Skeletal muscle tissue (tissue), 4 donors: ENCODE measurements around the gene NKX2-1. TPM values are rescaled to one million over a fixed set of nuclear protein-coding genes. Genes with fewer than 3 reads are reported as not detected.
A peak's percentile ranks its signal among the peaks of the same experiment; 100 is the strongest.
"Not testable (repeated sequence)": the region's sequence is repeated elsewhere in the genome, so short reads cannot be mapped to it uniquely, and the experiment has no call there.

Source experiments
- H3K27ac ChIP-seq: one replicate; pipeline ENCODE4 v1.7.0; 2013; ENCODE audit warnings: mild to moderate bottlenecking, low read depth, low read length, inconsistent platforms
- H3K27me3 ChIP-seq, 3 donors: one replicate each; pipeline ENCODE4 v1.7.0; 2013; ENCODE audit warnings: low read length in 3 of 3; ENCODE audit not compliant: control insufficient read depth in 3 of 3, insufficient read depth in 3 of 3
- H3K36me3 ChIP-seq, 3 donors: one replicate each; pipeline ENCODE4 v1.7.0; 2013; ENCODE audit warnings: low read length in 3 of 3; ENCODE audit not compliant: control insufficient read depth in 3 of 3, insufficient read depth in 3 of 3
- H3K4me1 ChIP-seq, 3 donors: one replicate each; pipeline ENCODE4 v1.7.0; 2013; ENCODE audit warnings: low read length in 3 of 3, mild to moderate bottlenecking in 3 of 3; ENCODE audit not compliant: control insufficient read depth in 3 of 3, insufficient read depth in 3 of 3
- H3K4me3 ChIP-seq, 3 donors: one replicate each; pipeline ENCODE4 v1.7.0; 2013; ENCODE audit warnings: low read length in 3 of 3
- H3K9ac ChIP-seq, 3 donors: one replicate each; pipeline ENCODE4 v1.7.0; 2013; ENCODE audit warnings: low read length in 3 of 3, mild to moderate bottlenecking in 3 of 3, moderate library complexity in 2 of 3, low read depth in 1 of 3
- H3K9me3 ChIP-seq, 3 donors: one replicate each; pipeline ENCODE4 v1.7.0; 2013; ENCODE audit warnings: low read length in 3 of 3; ENCODE audit not compliant: control insufficient read depth in 3 of 3
- total RNA-seq: library from RNA; depleted of rRNA; stranded (reverse); fragments of >200 nt; gene quantifications from one replicate; pipeline ENCODE4 v1.2.3, GENCODE V29; 2014
- donor health status: Osteomylitis.

The NKX2-1 gene
- not detected for total RNA-seq

DNA sequence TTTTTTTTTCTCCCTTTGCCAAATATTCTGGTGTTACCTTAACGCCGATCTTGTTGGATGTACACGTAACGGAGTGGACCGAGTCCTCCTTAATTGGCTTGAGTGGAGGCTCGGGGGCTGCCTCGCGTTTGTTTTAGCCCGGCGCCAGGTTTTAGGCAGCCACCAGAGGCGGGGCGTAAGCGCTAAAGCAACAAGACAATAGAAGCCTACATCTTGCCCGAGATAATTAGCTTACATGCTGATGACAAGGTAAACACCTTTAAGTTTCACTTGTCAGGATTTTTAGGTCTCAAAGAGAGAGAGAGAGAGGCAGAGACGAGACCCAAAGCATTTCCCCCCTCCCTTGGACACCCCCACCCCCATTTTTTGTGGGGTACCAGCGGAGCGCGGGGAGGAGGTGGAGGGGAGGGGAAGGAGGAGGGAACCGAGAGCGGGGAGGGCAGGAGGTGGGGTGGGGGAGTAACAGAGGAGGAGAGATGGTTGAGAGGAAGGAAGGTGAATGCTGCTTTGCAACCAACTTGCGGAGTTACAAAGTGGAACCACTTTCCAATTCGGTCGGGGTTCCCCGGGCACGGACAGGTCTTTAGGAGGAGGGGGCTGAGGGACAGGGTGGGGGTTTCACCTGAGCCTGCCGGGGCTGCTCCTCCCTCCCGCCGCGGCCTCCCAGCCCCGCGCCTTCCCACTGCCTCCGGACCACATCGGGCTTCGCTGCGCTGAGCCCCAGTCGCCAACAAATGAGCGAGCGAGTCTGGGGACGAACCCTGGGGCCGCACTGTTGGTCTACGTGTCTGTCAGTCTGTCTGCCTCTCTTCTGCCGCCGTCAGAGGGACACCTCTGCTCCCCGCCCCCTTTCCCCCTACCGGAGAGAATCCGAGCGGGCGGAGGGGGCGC, at the start of gene NKX2-1:
TSS of gene NKX2-1 (minus strand) at position 802 of the 891 bp plus-strand sequence. CDS start at position 699, 103 bp downstream.
- Histone ChIP-seq H3K4me1 (peaks cover 11 to 46% (median 19%) of the 10 kb centered on the region in 3 donors), H3K27me3 (peaks cover 95 to 97% (median 97%) of the 10 kb centered on the region in 3 donors), H3K36me3 (no peaks in the 10 kb centered on the region), H3K9ac (peak within 1 kb of the TSS in 1 of 3 donors; percentile 23), H3K27ac (no peak within 1 kb of the TSS), H3K9me3 (no peaks in the 10 kb centered on the region), H3K4me3 (peak within 1 kb of the TSS; percentile 23 to 57 (median 45))

DNA sequence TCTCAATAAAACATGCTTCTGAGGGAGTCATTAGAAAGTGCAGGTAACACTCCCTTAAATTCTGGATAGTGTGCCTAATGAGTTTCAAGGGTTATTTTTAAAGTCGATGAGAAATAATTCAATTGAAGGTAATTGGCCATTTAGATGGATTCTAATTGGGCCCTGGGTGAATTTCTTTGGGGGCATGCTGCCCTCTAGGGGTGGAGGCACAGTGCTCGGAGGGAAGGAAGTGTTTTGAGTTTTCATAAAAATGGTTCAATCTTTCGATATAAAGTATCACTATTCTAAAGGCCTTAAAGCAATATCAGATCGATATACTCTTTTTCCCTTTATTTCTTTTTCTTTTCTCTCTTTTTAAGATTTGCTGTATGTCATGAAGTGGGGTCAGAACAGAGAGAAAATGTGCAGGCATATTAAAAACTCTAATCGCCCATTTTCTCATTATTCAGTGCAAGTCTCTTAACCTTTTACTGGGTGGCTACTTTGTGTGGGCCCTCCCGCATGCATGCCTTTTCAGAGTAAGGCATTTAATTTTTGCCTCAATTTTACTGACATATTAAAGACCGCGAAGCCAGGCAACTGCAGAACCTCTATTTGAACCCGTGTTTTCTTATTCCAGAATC, 36.9 kb upstream of the NKX2-1 start:
- Histone ChIP-seq H3K27ac (no peak overlapping the region), H3K36me3 (no peaks in the 10 kb centered on the region), H3K27me3 (peaks cover 5 to 21% (median 9%) of the 10 kb centered on the region in 3 donors), H3K9ac (no peak overlapping the region), H3K4me1 (no peaks in the 10 kb centered on the region), H3K4me3 (no peak overlapping the region), H3K9me3 (no peaks in the 10 kb centered on the region)

DNA sequence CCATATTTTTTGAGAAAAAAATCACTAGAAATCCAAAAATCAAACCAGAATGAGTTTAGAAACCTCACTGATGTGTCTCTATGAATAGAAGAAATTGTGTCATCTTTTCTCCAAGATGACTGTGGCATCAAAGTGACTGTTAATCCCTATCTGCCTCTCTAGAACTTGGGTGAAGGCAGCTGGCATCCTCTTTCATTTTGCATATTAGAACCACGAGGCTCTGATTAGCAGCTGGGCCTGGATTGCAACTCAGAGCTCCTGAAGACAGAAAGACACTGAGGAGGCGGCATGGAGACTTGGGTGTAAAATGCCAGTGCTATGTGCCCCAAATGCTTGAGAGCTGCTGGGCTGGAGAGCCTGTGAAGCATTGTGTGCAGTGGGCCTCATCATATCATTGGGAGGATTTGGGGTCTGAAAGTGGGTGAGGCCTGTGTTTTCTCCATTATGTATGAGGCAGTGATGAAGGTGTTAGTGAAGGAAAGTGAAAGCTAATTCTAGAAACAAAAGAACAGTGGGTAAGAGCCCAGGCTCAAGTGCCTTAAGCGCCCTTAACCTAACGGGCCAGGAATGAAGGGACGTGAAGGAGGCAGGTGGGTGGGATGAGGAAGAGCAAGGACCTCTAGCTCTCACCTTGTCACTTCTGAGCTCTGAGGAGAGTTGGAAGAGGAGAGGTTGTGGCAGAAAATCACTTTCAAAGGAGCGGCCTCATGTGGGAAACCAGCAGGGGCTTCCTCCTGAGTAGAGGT, 36.1 kb upstream of the NKX2-1 start:
- Histone ChIP-seq H3K27ac (no peak overlapping the region), H3K27me3 (peaks cover 4 to 16% (median 5%) of the 10 kb centered on the region in 3 donors), H3K9ac (no peak overlapping the region), H3K4me1 (no peaks in the 10 kb centered on the region), H3K9me3 (no peaks in the 10 kb centered on the region), H3K4me3 (no peak overlapping the region), H3K36me3 (no peaks in the 10 kb centered on the region)

DNA sequence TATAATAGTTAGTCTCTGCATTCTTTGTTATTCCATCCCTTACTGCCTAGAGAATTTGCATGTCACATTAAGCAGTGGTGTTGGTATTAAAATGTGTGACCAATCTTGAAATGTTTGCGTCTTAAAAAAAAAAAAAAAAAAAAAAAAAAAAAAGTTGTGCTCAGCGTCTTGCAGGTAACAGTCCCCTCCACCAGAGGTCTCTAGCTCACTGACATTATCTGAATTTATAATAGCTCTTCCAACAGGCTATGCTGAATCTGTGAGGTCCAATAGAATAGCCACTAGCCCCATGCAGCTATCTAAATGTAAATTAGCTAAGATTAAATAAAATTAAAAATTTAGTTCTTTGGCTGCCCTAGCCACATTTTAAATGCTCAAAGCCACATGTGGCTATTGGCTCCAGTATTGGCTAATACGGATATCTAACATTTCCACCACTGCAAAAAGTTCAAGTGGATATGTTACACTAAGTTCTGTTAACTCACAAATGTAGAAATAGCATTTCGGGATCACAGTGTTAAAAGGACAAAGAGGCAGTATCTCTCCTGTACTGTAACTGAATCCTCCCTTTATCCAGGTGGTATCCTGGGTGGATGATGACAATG, 33.7 kb upstream of the NKX2-1 start:
- H3K4me1 ChIP-seq, result no peaks in the 10 kb centered on the region
- H3K36me3 ChIP-seq, result no peaks in the 10 kb centered on the region
- peaks cover 0 to 12% (median 0%) of the 10 kb centered on the region in 3 donors for H3K27me3 ChIP-seq
- no peak overlapping the region for H3K4me3 ChIP-seq
- no peaks in the 10 kb centered on the region for H3K9me3 ChIP-seq
- H3K27ac ChIP-seq, result no peak overlapping the region
- H3K9ac ChIP-seq, result no peak overlapping the region

DNA sequence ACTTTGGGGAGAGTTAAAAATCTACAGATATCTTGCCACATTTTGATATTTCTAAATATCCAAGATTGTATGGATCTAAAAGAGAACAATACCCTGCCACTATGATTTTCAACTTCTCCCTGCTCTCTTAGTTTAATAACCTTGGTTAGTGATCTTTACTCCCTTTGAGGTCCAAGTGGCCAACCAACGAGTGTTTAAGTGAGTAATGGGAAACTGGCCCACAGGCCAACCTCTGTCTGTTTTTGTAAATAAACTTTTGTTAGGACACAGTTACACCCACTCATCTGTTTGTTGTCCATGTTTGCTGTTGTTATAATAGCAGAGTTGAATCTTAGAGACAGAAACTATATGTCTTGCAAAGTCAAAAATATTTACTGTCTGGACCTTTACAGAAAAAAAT, 30.9 kb upstream of the NKX2-1 start:
- H3K27me3 ChIP-seq, result peaks cover 0 to 11% (median 0%) of the 10 kb centered on the region in 3 donors

DNA sequence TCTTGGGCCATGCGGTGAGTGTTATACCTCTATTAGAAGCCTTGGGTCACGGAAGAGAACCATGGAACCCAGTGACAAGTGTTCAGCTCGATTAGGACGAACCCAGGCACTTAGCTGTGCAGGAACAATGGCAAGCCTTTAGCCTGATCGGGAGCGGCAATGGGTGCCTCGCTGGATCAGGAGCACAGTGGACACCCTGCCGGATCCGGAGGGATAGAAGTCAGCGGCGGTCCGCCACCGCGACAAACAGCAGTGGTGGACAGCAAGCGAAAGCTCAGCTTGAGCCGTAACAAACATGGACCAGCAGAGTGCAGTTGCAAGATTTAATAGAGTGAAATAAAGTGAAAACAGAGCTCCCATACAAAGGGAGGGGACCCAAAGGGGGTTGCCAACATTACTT, 24.2 kb upstream of the NKX2-1 start:
- not testable (repeated sequence) for H3K27ac ChIP-seq, H3K4me3 ChIP-seq, H3K4me1 ChIP-seq, H3K9ac ChIP-seq, H3K36me3 ChIP-seq, H3K9me3 ChIP-seq
- H3K27me3 ChIP-seq, result peaks cover 3 to 17% (median 6%) of the 10 kb centered on the region in 3 donors

More for the DNA sequence above, 30.9 kb upstream of the NKX2-1 start:
- H3K9ac ChIP-seq, result no peak overlapping the region
- H3K36me3 ChIP-seq, result no peaks in the 10 kb centered on the region
- no peaks in the 10 kb centered on the region for H3K4me1 ChIP-seq
- no peak overlapping the region for H3K4me3 ChIP-seq
- no peak overlapping the region for H3K27ac ChIP-seq
- no peaks in the 10 kb centered on the region for H3K9me3 ChIP-seq

DNA sequence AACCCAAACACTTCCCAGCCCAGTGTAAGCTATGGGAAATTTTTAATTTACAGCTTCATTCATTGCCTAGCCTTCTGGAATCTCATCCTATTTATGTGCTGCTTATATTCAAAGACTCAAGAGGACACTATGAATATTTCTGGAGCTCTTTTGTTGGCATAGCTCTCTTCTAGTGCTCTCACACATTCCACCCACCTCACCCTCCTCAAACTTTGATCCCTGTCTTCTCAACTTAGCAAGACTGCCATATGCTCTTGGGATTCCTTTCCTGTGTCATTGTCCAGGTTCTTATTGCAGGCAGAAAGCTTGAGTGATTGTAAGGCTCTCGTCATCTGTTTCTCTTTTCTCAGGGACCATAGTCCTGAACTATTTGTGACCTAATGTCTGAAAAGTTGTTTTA, 18.0 kb upstream of the NKX2-1 start:
- Histone ChIP-seq H3K27me3 (peaks cover 7 to 15% (median 7%) of the 10 kb centered on the region in 3 donors), H3K27ac (no peak overlapping the region), H3K9me3 (peaks cover 0 to 2% (median 0%) of the 10 kb centered on the region in 3 donors), H3K4me1 (no peaks in the 10 kb centered on the region), H3K36me3 (no peaks in the 10 kb centered on the region), H3K4me3 (no peak overlapping the region), H3K9ac (no peak overlapping the region)

DNA sequence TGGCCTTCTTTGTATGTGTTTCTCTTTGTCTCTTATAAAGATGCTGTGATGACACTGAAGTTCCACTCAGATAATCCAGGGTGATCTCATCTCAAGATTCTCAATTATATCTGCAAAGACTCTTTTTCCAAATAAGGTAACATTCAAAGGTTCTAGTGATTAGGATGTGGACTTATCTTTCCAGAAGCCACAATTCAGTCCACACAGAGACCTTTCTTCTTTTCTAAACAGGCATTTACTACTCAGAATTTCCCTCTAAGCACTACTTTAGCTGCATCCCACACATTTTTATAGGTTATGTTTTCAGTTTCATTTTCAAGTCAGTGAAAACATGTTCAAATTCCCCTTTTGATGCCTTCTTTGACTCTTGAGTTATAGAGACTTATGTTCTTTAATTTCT, 9.0 kb upstream of the NKX2-1 start:
- Histone ChIP-seq H3K36me3 (no peaks in the 10 kb centered on the region), H3K27ac (no peak overlapping the region), H3K9me3 (no peaks in the 10 kb centered on the region), H3K27me3 (peaks cover 41 to 54% (median 50%) of the 10 kb centered on the region in 3 donors), H3K4me1 (peaks cover 0 to 8% (median 7%) of the 10 kb centered on the region in 3 donors), H3K4me3 (no peak overlapping the region), H3K9ac (no peak overlapping the region)

DNA sequence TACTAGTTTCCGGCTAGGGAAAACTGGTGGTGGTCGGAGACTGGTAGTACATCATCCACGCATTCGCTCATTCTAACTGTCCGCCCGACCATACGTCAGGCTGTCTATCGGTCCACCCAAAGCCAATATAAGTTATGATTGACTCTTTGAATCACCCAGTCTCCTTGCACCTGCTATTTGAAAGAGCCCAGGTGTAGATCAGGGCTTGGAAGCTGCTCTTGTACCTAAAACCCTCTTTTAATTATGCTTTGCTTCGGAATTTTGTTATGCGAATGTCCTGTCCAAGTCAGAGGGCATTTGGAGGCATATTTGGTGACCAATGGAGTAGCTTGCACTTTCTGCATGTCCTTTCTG, 5.7 kb upstream of the NKX2-1 start:
- Histone ChIP-seq H3K9me3 (no peaks in the 10 kb centered on the region), H3K27me3 (peaks cover 74 to 84% (median 83%) of the 10 kb centered on the region in 3 donors), H3K4me1 (peaks cover 4 to 30% (median 13%) of the 10 kb centered on the region in 3 donors), H3K27ac (no peak overlapping the region), H3K36me3 (no peaks in the 10 kb centered on the region), H3K4me3 (no peak overlapping the region), H3K9ac (no peak overlapping the region)
